ENCODE measurements around the gene ANO3.

The ANO3 gene

GRCh38 chr11:26702406-26702805 lies 370.5 kb downstream of the ANO3 start:
- no peaks in the 10 kb centered on the region for H3K4me1 ChIP-seq (ENCODE audit: control insufficient read depth in 1 of 2, insufficient read depth in 2 of 2, low read length in 2 of 2)
- no peak overlapping the region for H3K4ac ChIP-seq (ENCODE audit: low read depth, low read length)
- H3K9me3 ChIP-seq (ENCODE audit: insufficient read depth, low read depth, low read length): no peaks in the 10 kb centered on the region
- no peak overlapping the region for H2BK12ac ChIP-seq (ENCODE audit: low read length)
- H3K27me3 ChIP-seq (ENCODE audit: insufficient read depth, low read length): no peaks in the 10 kb centered on the region
- H3K36me3 ChIP-seq (ENCODE audit: control insufficient read depth in 1 of 2, insufficient read depth in 2 of 2, low read length in 2 of 2): no peaks in the 10 kb centered on the region
- H4K12ac ChIP-seq (ENCODE audit: low read depth, low read length): no peak overlapping the region
- H3K4me2 ChIP-seq (ENCODE audit: low read length): no peak overlapping the region
- H3K4me3 ChIP-seq (ENCODE audit: low read depth, low read length): no peak overlapping the region
- no peak overlapping the region for H2BK5ac ChIP-seq (ENCODE audit: low read depth, low read length, poor library complexity)
- H4K91ac ChIP-seq (ENCODE audit: low read depth, low read length): no peak overlapping the region
- no peak overlapping the region for H2BK120ac ChIP-seq (ENCODE audit: insufficient read depth, low read length, poor library complexity)
- no peak overlapping the region for H2AK5ac ChIP-seq (ENCODE audit: low read length)
- H4K8ac ChIP-seq (ENCODE audit: low read depth, low read length): no peak overlapping the region
- H3K18ac ChIP-seq (ENCODE audit: low read length): no peak overlapping the region
- H3K27ac ChIP-seq (ENCODE audit: low read depth, low read length): no peak overlapping the region
- H3K79me1 ChIP-seq (ENCODE audit: low read length): no peaks in the 10 kb centered on the region
- no peak overlapping the region for H3K9ac ChIP-seq (ENCODE audit: low read length)
- no peak overlapping the region for H2AFZ ChIP-seq (ENCODE audit: insufficient read depth, low read length, poor library complexity)
- H3K23ac ChIP-seq (ENCODE audit: low read length): no peak overlapping the region
- no peaks in the 10 kb centered on the region for H3K79me2 ChIP-seq (ENCODE audit: control insufficient read depth, insufficient read depth, low read length, poor library complexity)
- DNase-seq: no peak
- H3K14ac ChIP-seq (ENCODE audit: low read length): no peak overlapping the region

- H4K91ac ChIP-seq (ENCODE audit: low read depth, low read length): no peak overlapping the region
- no peak overlapping the region for H2BK5ac ChIP-seq (ENCODE audit: low read depth, low read length, poor library complexity)
- no peak overlapping the region for H3K4me3 ChIP-seq (ENCODE audit: low read depth, low read length)
- H4K8ac ChIP-seq (ENCODE audit: low read depth, low read length): no peak overlapping the region
- no peaks in the 10 kb centered on the region for H3K9me3 ChIP-seq (ENCODE audit: insufficient read depth, low read depth, low read length)
- no CpG with 5 or more reads among the region's 5 CpGs for WGBS (ENCODE audit: extremely low coverage, insufficient coverage, insufficient read length)
- no peak overlapping the region for H3K9ac ChIP-seq (ENCODE audit: low read length)
- H3K23ac ChIP-seq (ENCODE audit: low read length): no peak overlapping the region
- no peak overlapping the region for H3K4ac ChIP-seq (ENCODE audit: low read depth, low read length)
- no peaks in the 10 kb centered on the region for H3K79me2 ChIP-seq (ENCODE audit: control insufficient read depth, insufficient read depth, low read length, poor library complexity)
- H2AFZ ChIP-seq (ENCODE audit: insufficient read depth, low read length, poor library complexity): no peak overlapping the region
- H3K4me1 ChIP-seq (ENCODE audit: control insufficient read depth in 1 of 2, insufficient read depth in 2 of 2, low read length in 2 of 2): no peaks in the 10 kb centered on the region
- H2AK5ac ChIP-seq (ENCODE audit: low read length): no peak overlapping the region
- H3K27ac ChIP-seq (ENCODE audit: low read depth, low read length): no peak overlapping the region
- H3K27me3 ChIP-seq (ENCODE audit: insufficient read depth, low read length): no peaks in the 10 kb centered on the region
- no peak overlapping the region for H4K12ac ChIP-seq (ENCODE audit: low read depth, low read length)
- H2BK120ac ChIP-seq (ENCODE audit: insufficient read depth, low read length, poor library complexity): no peak overlapping the region
- peak in 1 of 2 donors; percentile 29 for DNase-seq
- H2BK12ac ChIP-seq (ENCODE audit: low read length): no peak overlapping the region
- H3K36me3 ChIP-seq (ENCODE audit: control insufficient read depth in 1 of 2, insufficient read depth in 2 of 2, low read length in 2 of 2): no peaks in the 10 kb centered on the region
- H3K4me2 ChIP-seq (ENCODE audit: low read length): no peak overlapping the region
- no peak overlapping the region for H3K18ac ChIP-seq (ENCODE audit: low read length)
- no peaks in the 10 kb centered on the region for H3K79me1 ChIP-seq (ENCODE audit: low read length)
- no peak overlapping the region for H3K14ac ChIP-seq (ENCODE audit: low read length)
Measured at GRCh38 chr11:26703411-26704191, 371.7 kb downstream of the ANO3 start.

GRCh38 chr11:26704249-26704648 lies 372.3 kb downstream of the ANO3 start:
- Histone ChIP-seq H4K91ac (ENCODE audit: low read depth, low read length) (no peak overlapping the region), H3K9ac (ENCODE audit: low read length) (no peak overlapping the region), H3K36me3 (ENCODE audit: control insufficient read depth in 1 of 2, insufficient read depth in 2 of 2, low read length in 2 of 2) (no peaks in the 10 kb centered on the region), H3K4me1 (ENCODE audit: control insufficient read depth in 1 of 2, insufficient read depth in 2 of 2, low read length in 2 of 2) (no peaks in the 10 kb centered on the region), H3K23ac (ENCODE audit: low read length) (no peak overlapping the region), H4K8ac (ENCODE audit: low read depth, low read length) (no peak overlapping the region), H3K14ac (ENCODE audit: low read length) (no peak overlapping the region), H2AFZ (ENCODE audit: insufficient read depth, low read length, poor library complexity) (no peak overlapping the region), H3K4me3 (ENCODE audit: low read depth, low read length) (no peak overlapping the region), H3K18ac (ENCODE audit: low read length) (no peak overlapping the region), H2AK5ac (ENCODE audit: low read length) (no peak overlapping the region), H2BK12ac (ENCODE audit: low read length) (no peak overlapping the region), H2BK5ac (ENCODE audit: low read depth, low read length, poor library complexity) (no peak overlapping the region), H3K79me2 (ENCODE audit: control insufficient read depth, insufficient read depth, low read length, poor library complexity) (no peaks in the 10 kb centered on the region), H2BK120ac (ENCODE audit: insufficient read depth, low read length, poor library complexity) (no peak overlapping the region), H3K27me3 (ENCODE audit: insufficient read depth, low read length) (no peaks in the 10 kb centered on the region), H3K4me2 (ENCODE audit: low read length) (no peak overlapping the region), H4K12ac (ENCODE audit: low read depth, low read length) (no peak overlapping the region), H3K4ac (ENCODE audit: low read depth, low read length) (no peak overlapping the region), H3K27ac (ENCODE audit: low read depth, low read length) (no peak overlapping the region), H3K79me1 (ENCODE audit: low read length) (no peaks in the 10 kb centered on the region), H3K9me3 (ENCODE audit: insufficient read depth, low read depth, low read length) (no peaks in the 10 kb centered on the region)
- WGBS (ENCODE audit: extremely low coverage, insufficient coverage, insufficient read length): no CpG with 5 or more reads among the region's 1 CpG
- DNase-seq: peak; percentile 78 to 89

- Histone ChIP-seq H4K8ac (ENCODE audit: low read depth, low read length) (no peak overlapping the region), H2AK5ac (ENCODE audit: low read length) (no peak overlapping the region), H3K27ac (ENCODE audit: low read depth, low read length) (no peak overlapping the region), H3K18ac (ENCODE audit: low read length) (no peak overlapping the region), H4K91ac (ENCODE audit: low read depth, low read length) (no peak overlapping the region), H3K79me1 (ENCODE audit: low read length) (no peaks in the 10 kb centered on the region), H2AFZ (ENCODE audit: insufficient read depth, low read length, poor library complexity) (no peak overlapping the region), H3K4ac (ENCODE audit: low read depth, low read length) (no peak overlapping the region), H2BK120ac (ENCODE audit: insufficient read depth, low read length, poor library complexity) (no peak overlapping the region), H3K9ac (ENCODE audit: low read length) (no peak overlapping the region), H3K27me3 (ENCODE audit: insufficient read depth, low read length) (no peaks in the 10 kb centered on the region), H3K36me3 (ENCODE audit: control insufficient read depth in 1 of 2, insufficient read depth in 2 of 2, low read length in 2 of 2) (no peaks in the 10 kb centered on the region), H3K79me2 (ENCODE audit: control insufficient read depth, insufficient read depth, low read length, poor library complexity) (no peaks in the 10 kb centered on the region), H3K4me3 (ENCODE audit: low read depth, low read length) (no peak overlapping the region), H3K23ac (ENCODE audit: low read length) (no peak overlapping the region), H3K9me3 (ENCODE audit: insufficient read depth, low read depth, low read length) (no peaks in the 10 kb centered on the region), H3K14ac (ENCODE audit: low read length) (no peak overlapping the region), H4K12ac (ENCODE audit: low read depth, low read length) (no peak overlapping the region), H3K4me1 (ENCODE audit: control insufficient read depth in 1 of 2, insufficient read depth in 2 of 2, low read length in 2 of 2) (no peaks in the 10 kb centered on the region), H3K4me2 (ENCODE audit: low read length) (no peak overlapping the region), H2BK5ac (ENCODE audit: low read depth, low read length, poor library complexity) (no peak overlapping the region), H2BK12ac (ENCODE audit: low read length) (no peak overlapping the region)
- DNase-seq: no peak
- no CpG with 5 or more reads among the region's 1 CpG for WGBS (ENCODE audit: extremely low coverage, insufficient coverage, insufficient read length)
Measured at GRCh38 chr11:26706181-26706580, 374.3 kb downstream of the ANO3 start.

Measured in trophoblast cell (in vitro differentiated cells and primary cell).